KBM-7 (cell line): ENCODE results near the gene COPB2.
"Not testable (repeated sequence)": the region's sequence is repeated elsewhere in the genome, so short reads cannot be mapped to it uniquely, and the experiment has no call there.

Experiments used
- DNase-seq: peaks from one replicate; pipeline ENCODE4 v3.0.0-alpha.2; 2015
- in situ Hi-C: fragments of 300-500 bp; cut with MboI; formaldehyde crosslinking; loops from 2 replicates; pipeline ENCODE4 v1.14.3; 2020; ENCODE audit warnings: low sequenced_read_pairs, low pct_unique_long_range_greater_than_20kb, mixed read lengths

Gene COPB2

DNA sequence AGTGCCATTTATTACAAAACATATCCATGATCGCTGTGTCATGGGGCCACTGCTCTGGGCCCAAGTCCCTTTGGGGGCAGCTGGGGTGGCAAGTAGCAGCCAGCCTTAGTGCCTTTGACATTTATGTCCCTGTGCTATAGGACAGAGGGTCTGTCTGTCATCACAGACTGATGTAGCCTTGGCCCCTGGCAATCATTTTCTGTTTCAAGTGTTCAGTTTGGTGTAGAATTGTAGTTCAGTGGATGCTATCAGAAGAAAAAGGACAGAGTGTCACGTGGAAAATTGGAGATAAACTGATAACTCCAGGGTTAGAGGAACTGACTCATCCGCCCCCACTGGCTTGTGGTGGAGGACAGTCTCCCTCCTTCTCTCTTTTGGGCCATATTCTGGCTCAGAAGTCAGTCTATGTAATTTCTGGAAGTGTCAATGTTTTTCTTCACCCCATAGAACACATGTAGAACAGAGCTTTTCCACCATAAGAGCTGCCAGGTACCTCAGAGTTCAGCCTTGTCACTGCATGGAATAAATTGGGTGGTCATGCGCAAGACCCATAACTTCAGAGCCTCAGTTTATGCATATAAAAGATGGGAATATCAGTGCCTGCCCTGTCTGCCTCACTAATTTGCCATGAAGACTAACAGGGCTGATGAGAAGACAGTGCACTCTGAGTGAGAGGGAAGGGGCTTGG, 50.1 kb downstream of the COPB2 start:
- in situ Hi-C loops: loop anchor here (10.0 kb wide), 1 partner anchor 385 kb away; no protein-coding TSS in a partner anchor
- peak; percentile 77 for DNase-seq

DNA sequence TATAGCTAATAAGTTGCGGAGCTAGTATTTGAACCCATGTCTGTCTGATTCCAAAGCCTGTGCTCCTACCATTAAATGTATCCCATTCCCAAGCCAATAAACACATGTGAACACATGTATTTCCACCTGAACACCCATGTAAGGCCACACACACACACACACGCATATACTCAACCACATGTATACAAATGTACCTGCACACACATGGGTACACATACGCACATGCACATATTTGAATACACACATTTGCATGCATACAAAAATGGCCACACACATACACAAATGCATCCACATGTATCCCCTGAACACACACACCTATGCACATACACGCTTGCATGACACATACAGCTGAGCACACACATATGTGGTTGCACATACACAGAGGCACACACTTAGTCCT, 51.0 kb downstream of the COPB2 start:
- in situ Hi-C loops: loop anchor here (10.0 kb wide), 1 partner anchor 384 kb away; no protein-coding TSS in a partner anchor
- no peak for DNase-seq

DNA sequence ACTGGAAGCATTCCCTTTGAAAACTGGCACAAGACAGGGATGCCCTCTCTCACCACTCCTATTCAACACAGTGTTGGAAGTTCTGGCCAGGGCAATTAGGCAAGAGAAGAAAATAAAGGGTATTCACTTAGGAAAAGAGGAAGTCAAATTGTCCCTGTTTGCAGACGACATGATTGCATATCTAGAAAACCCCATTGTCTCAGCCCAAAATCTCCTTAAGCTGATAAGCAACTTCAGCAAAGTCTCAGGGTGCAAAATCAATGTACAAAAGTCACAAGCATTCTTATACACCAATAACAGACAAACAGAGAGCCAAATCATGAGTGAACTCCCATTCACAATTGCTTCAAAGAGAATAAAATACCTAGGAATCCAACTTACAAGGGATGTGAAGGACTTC, 54.8 kb downstream of the COPB2 start:
- in situ Hi-C loops: loop anchor here (10.0 kb wide), 1 partner anchor 380 kb away; no protein-coding TSS in a partner anchor

DNA sequence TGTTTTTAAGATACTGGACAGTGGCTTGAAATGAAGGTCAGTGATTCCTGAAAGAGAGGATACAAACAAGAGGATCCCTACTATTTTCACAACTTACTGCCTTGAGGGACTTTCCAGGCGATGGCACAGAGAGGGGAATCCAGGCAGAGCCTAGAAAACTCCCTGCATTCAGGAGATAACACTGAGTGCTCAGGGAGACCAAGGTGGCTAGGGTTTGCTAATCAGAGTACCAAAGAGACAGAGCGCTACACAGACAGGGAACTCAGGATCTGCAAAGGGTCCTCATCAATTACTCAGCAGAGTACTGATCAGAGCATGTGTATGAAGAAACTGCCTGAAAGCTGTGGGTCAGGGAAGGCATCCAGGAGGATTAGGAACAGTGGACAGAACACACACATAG, 57.4 kb downstream of the COPB2 start:
- no peak for DNase-seq
- in situ Hi-C loops: loop anchor here (10.0 kb wide), 1 partner anchor 377 kb away; no protein-coding TSS in a partner anchor

More for the DNA sequence above, 54.8 kb downstream of the COPB2 start:
- not testable (repeated sequence) for DNase-seq

DNA sequence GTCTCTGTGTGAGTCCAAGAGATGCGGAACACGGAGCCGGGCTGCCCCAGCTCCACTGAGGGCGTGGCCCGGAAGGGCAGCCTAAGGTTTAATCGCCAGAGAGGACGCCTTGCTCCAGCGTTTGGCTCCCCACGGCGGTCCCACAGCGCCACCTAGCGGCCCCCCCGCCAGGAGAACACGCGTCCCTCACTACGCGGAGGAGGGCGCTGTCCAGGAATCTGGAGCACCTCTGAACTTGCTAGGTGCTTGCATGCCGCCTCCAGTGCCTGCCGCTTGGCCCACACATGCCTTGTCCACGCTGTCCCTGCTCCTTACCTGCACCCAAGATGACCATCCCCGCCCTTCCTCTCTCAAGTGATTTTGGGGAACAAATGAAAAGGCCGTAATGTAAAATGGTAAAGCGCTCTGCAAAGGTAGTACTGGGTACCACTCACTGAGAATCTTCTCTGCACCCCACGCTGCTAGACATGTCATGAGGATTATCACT, 60.0 kb downstream of the COPB2 start:
- peak; percentile 89 for DNase-seq
- in situ Hi-C loops: no loop called here

DNA sequence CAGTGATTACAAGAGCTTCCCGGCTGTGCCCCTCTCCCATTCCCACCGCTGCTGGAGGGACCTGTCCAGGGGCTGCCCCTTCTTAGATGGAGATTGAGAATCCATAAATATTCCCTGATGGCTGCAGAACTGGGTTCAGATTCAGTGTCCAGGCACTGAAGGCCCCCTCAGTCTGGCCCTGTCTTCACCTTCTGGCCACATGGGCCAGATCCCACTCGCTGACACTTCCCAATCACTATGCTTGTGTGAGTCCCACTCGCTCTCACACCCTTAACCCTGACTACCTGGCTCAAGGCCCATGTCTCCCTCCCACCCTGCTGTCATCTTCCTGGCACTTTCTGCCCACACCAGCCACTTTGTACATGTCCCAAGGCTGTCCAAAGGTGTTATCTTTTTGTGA, 61.1 kb downstream of the COPB2 start:
- in situ Hi-C loops: no loop called here
- DNase-seq: no peak

DNA sequence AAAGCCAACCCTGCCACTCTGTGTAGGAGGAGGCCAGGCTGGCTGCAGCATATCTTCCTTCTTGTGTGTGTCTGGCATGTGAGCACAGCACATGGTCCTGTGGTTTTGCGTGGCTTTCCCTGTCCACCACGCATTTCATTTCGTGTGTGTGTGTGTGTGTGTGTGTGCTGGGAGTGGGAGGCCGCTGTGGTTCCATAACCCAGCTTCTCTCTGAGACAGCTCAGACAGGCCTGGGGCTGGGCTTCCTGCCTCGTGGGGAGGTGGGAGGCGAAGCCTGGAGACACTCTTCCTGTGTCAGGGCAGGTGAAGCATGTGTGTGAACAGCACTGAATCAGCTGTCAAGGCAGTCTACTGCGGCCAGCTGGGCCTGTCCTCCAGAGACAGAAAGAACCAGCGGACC, 61.6 kb downstream of the COPB2 start:
- peak; percentile 47 for DNase-seq
- in situ Hi-C loops: no loop called here

DNA sequence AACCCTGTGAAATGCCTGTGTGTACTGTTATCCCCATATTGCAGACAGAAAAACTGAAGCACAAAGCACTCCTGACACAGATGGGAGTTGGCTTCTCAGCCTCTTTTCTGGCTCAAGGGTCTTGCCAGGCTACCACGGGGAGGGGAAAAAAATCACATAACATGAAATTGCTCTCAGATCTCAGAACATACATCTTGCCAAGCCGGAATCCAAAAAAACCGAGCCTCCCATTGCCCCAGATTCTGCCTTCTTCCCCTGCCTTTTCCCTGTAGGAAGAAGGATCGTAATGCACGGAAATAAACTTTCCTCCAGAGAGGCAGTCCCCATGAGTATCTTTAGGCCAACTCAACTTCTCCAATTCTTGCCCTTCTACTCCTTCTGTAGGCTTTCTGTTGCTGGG, 62.2 kb downstream of the COPB2 start:
- in situ Hi-C loops: no loop called here
- no peak for DNase-seq

DNA sequence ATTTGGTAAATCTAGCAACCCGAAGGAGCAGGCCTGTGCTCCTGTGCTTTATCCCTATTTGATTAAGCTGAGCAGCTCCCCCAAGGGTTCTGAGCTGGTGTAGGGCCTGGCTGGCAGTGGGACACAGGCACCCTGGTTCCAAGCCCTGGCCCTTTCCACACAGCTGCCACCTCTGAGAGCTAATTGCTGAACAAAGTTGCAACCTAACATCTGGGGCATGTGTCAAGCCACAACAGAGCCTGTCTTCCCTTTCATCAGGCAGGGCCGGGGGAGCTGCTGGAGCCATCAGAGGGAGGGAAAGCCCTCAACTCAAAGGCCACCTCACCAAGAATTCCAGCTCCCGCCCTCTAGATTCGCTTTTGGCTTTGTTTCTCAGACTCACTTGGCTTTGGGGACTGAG, 62.7 kb downstream of the COPB2 start:
- in situ Hi-C loops: no loop called here
- DNase-seq: no peak

DNA sequence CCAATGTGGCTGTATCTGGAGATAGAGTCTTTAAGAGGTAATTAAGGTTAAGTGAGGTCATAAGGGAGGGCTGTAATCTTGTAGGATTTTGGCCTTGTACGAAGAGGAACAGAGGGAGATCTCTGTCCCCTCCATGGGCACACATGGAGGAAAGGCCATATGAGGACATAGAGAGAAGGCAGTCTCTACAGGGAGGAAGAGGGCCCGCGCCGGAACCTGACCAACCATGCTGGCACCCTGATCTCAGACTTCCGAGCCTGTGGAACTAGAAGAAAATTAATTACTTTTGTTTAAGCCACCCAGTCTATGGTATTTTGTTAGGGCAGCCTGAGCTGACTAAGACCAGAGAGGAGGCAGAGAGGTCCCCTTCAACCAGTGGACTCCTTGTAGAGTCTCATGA, 63.3 kb downstream of the COPB2 start:
- no peak for DNase-seq
- in situ Hi-C loops: no loop called here

DNA sequence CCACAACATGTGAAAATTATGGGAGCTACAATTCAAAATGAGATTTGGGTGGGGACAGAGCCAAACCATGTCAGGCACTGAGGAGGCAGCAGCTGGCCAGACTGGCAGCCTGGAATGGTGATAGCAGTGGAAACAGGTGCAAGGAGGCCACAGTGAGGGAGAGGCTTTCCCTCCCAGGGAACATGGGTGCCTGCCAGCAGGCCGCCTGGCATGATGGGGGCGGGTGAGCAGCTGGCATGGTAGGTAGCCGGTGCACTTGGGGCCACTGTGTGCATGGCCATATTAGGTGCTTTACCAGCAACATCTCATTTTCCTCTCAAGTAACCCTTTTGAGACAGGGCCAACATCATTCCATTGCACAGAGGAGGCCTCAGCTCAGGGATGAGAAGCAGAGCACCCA, 63.9 kb downstream of the COPB2 start:
- no peak for DNase-seq
- in situ Hi-C loops: no loop called here

DNA sequence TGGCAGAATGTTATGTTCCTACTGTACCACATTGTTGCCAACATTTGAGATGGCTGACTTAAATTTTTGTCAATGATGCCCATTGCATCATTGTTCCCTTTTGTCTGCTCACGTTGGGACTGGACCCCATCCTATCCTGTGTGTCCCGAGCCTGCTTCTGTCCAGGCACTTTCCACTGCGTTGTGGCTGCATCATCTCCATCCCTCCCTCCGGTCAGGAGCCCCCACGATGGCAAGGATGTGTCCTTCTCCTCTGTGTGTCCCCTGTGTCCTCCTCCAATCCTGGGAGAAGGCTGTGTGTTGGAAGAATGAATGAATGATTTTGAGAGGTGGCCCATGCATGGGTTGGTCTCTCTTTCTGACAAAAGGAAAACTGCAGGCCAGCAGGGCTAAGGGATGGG, 65.0 kb downstream of the COPB2 start:
- no peak for DNase-seq
- in situ Hi-C loops: no loop called here

DNA sequence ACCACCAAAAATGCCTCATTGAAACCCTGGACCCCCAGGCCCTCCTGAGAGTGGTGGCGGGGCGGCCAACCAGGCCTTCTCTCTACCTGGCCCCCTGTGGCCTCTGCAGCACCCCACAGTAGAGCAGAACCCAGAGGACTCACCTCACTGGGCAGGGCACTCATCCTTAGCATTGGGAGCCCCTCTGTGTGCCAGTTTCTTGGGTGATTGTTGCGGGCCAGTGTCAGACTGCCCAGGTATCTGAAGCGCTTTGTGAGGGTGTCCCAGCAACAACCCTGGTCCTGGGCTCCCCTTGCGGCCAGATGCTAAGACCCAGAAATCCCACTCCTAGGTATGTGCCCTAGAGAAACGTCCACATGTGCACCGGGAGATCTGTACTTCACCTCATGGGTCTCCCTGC, 66.3 kb downstream of the COPB2 start:
- in situ Hi-C loops: no loop called here

DNA sequence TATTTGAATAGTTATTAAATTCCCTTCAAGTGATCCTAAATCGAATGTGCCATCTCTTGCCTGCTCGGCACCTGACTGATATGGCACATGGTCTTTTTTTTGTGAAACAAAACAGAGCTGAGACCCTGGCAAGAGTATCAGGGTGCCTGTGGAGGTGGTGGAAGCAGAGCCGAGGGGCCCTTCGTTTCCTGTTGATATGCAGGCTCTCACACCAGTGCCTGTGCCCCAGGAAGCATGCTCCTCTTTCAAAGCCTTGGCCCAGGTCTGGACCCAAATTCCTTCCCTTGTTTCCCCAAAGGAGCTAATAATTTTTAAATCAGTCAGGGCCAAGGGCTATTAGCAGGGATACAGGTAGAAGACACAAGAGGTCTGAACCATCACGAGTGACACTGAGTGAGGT, 67.1 kb downstream of the COPB2 start:
- DNase-seq: no peak
- in situ Hi-C loops: no loop called here

More for the DNA sequence above, 66.3 kb downstream of the COPB2 start:
- no peak for DNase-seq

DNA sequence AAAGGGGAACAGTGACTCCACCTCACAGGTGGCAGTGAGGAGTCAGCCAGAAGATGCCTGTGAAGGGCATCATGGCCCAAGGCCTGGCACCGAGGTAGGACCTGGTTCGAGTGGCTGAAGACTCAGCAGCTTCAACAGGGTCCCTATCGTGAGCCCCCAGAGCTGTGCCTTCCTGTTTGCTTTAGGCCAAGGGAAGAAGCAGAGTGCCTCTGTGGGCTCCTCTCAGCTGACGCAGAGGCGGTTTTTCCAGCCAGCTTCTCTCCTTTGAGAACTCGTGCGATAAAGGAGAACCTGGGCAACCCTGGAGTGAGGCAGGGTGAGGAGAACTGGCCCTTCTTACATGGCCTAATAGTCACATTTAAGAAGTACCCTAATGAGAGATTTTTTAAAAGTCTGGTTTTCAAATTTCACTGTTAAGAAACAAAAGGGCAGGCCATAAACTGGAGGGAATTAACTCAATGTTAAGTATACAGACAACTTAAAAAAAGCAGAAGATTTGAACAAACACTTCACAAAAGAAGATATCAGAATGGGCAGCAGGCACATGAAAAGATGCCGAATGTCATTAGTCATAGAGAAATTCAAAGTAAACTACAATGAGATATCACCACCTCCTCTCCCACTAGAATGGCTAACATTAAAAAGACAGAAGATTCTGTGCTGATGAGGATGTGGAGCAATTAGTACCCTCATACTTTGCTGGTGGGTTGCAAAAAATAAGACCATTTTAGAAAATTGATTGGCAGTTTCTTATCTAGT, 68.7 kb downstream of the COPB2 start:
- no peak for DNase-seq
- in situ Hi-C loops: no loop called here

DNA sequence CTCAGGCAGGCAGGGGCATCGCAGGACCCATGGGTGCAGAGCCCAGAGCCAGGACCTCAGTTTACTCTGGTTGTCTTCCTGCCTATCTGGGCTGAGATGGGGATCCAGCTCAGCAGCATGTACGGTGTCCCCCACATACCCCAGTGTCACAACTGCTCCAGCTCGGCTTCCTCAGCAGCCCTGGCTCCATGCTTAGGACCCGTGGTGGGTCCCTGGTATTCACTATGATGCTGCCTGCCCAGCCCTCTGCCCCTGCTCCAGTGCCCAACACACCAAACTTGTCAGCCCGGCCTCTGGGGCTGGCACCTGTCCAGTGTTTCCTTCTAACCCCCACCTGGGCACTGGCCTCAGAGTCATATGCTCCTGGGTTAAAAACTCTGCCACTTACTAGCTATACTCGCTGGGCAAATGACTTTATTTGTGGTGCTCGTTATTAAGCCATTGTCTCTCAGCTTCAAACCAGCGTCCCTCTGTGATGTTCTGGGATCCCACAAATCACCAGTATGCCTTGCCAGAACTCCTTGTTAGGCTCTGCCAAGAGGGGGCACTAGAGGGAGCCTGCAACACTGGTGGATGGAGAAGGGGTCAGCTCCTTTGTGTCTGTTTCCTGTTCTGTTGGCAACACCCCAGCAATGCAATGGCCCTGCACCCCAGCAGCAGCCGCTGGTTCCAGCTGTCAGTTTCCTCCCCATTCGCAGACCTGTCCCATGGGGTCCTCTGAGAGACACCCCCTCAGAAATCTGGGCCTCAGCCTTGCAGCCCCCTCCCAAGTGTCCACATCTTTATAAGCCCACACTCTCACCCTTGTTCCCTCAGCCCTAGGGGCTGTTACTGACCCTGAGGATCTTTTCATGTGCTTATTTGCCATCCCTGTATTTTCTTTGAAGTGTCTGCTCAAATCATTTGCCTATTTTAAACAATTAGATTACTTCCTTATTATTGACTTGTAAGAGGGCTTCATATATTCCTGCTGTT, 69.7 kb downstream of the COPB2 start:
- in situ Hi-C loops: no loop called here
- peak; percentile 15 for DNase-seq

DNA sequence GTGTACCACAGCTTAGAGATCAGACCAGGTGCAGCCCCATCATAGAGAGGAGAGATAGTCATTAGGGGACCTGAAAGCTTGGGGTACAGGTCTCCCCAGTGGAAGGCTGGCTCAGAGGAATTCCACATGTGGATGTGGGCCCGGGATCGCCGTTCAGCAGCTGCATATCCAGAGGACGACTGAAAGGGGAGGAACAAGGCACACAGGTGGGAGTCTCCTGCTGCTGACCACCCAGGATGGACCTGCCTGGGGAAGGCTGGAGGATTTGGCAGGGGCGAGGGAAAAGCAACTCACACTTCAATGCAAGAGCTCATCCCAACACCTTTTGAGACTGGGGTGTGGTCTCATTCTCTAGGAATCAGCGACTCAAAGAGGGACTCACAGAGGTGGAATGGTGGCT, 70.6 kb downstream of the COPB2 start:
- in situ Hi-C loops: no loop called here
- no peak for DNase-seq

DNA sequence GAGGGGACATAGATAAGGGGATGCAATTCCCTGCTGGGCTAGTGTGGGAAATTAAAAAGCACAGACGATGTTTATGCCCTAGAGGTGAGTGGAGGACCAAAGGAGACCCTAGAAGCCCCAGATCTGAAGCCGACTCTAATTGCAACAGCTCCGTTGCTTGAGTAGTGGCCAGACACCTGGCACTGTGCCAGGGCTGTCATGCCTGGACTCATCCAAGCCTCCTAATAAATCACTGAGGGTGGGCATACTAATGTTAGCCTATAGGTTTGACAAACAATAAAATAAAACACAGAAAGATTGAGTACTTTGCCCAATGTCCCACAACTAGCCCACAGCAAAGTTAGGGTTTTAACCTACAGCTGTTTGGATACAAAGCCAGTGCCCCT, 71.0 kb downstream of the COPB2 start:
- in situ Hi-C loops: no loop called here
- DNase-seq: no peak

DNA sequence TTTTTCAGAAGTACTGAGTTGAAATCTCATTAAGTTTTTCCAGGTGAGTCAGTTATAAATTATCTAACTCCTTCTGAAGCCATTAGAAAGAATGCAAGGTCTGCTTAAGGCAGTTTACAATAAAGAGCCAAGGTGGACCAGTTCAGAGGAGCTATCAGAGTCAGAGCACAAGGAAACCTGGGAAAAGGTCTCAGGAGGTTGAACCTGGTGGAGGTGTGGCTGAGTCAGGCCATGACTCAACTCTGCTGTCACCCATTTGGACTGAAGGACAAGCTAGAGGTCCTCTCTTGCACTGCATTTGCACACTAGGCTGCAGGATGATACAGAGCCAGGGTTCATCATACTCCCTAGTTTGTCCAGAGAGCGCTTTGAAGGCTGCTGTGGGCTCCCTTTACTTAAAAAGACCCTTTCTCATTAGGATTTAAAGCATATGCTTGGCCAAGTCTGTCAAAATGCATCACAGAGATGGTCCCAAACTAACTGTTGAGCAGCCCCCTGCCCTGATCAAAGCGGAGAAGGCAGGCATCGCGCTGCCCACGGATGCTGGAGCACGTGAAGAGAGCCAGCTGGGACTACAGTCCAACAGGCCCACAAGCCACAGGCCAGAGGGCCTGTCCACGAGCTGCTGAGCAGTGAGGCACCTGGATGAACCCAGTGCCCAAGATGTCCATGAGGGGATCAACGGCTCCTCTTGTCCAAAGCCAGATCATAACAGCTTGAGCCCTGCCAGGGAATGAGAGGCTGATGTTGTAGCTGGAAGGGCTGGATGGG, 71.6 kb downstream of the COPB2 start:
- in situ Hi-C loops: no loop called here
- DNase-seq: no peak
